ENCODE results near the gene QRFP.

DNA sequence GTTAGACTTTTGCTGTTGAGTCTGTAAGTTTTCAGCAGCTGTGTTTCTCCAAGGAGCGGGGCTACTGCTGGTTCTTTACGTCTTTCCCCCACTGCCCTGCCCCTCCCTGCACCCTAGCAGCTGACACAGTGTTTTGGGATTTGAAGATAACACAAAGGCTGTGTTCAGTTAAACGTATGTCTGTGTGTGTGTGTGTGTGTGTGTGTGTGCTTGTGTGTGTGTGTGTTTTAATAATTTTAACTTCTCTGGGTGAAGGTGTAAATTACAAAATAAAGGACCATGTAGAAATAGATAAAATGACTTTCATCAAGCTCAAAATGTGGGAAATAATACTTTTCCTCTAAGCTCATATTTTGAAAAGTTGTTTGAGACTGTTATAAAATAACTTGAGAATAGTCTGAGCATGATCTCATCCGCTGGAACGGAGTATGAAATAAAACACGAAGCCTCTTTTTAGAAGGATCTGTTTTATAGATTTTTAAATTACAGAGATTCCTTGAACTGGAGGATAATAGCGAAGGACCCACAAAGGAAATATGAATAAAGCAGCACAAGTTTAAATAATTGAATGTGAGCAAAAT lies 50.6 kb downstream of the QRFP start:
- TF ChIP-seq, protein P1, sequence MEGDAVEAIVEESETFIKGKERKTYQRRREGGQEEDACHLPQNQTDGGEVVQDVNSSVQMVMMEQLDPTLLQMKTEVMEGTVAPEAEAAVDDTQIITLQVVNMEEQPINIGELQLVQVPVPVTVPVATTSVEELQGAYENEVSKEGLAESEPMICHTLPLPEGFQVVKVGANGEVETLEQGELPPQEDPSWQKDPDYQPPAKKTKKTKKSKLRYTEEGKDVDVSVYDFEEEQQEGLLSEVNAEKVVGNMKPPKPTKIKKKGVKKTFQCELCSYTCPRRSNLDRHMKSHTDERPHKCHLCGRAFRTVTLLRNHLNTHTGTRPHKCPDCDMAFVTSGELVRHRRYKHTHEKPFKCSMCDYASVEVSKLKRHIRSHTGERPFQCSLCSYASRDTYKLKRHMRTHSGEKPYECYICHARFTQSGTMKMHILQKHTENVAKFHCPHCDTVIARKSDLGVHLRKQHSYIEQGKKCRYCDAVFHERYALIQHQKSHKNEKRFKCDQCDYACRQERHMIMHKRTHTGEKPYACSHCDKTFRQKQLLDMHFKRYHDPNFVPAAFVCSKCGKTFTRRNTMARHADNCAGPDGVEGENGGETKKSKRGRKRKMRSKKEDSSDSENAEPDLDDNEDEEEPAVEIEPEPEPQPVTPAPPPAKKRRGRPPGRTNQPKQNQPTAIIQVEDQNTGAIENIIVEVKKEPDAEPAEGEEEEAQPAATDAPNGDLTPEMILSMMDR (IDR thresholded peaks at IDR 0.05) = no peak
- no peak for TF ChIP-seq ZFX (IDR thresholded peaks at IDR 0.05; ENCODE audit: borderline replicate concordance)

All from 22Rv1 (cell line).